HepG2 (cell line): Measurements from ENCODE around the gene TBC1D5. TPM values are rescaled to one million over a fixed set of nuclear protein-coding genes. Genes with fewer than 3 reads are reported as not detected.

ENCODE experiments used
- ATAC-seq: fragments of 200-7000 bp; cut with Tn5 transposase; 3 replicates; pipeline ENCODE4 v1.9.1; 2020; ENCODE audit warnings: mild to moderate bottlenecking, moderate library complexity
- BruUV-seq: library from RNA; stranded (reverse); fragments of 400-500 nt; replicated peaks from 2 replicates; lab custom pipeline; 2021; lab: Mats Ljungman, UMichigan
- CTCF ChIA-PET: fragments of 300-600 bp; formaldehyde crosslinking; extraction: SDS; loops from one replicate; lab custom pipeline; 2021; ENCODE audit warnings: low total read pairs, inconsistent platforms, low intra/inter-chr PET ratio; lab: Yijun Ruan, JAX
- POLR2A ChIA-PET: fragments of 350-600 bp; sonication (Branson Sonifier 250); formaldehyde crosslinking; loops from one replicate; lab custom pipeline; 2020; ENCODE audit warnings: antibody characterized with exemption, inconsistent platforms; lab: Yijun Ruan, JAX
- DNase-seq: peaks from one replicate; pipeline ENCODE4 v3.0.0-alpha.2; 2015; ENCODE audit warnings: low spot score
- FAIRE-seq: peaks from 3 replicates; lab custom pipeline; 2011; peaks lifted over from hg19 to GRCh38; lab: Jason Lieb, UNC
- H2AFZ ChIP-seq: one replicate; pipeline ENCODE4 v1.6.1; 2011; ENCODE audit warnings: low read length, inconsistent platforms
- H3K27ac ChIP-seq: fragments of 300-600 bp; 3 replicates; pipeline ENCODE4 v1.8.0; 2011; ENCODE audit warnings: mixed run types, mild to moderate bottlenecking, mixed read lengths, low read length, inconsistent platforms; ENCODE audit not compliant: insufficient read depth; ENCODE audit errors: extremely low read length
- H3K27me3 ChIP-seq, 2 experiments: fragments of 200-600 bp in 1 of 2; 2 replicates in 1 of 2; 3 replicates in 1 of 2; pipeline versions ENCODE4 v1.6.0 to v1.8.0; 2011; ENCODE audit warnings: low read length in 2 of 2, mild to moderate bottlenecking in 2 of 2, moderate library complexity in 2 of 2, inconsistent platforms in 1 of 2; ENCODE audit not compliant: insufficient read depth in 2 of 2, control insufficient read depth in 1 of 2
- H3K36me3 ChIP-seq, 2 experiments: fragments of 200-600 bp in 1 of 2; replicated peaks in 1 of 2; 2 replicates in 1 of 2; 3 replicates in 1 of 2; pipeline versions ENCODE4 v1.5.1 to v1.8.0; 2011; ENCODE audit warnings: low read length in 2 of 2, inconsistent platforms in 1 of 2; ENCODE audit not compliant: insufficient read depth in 2 of 2, control insufficient read depth in 1 of 2
- H3K4me1 ChIP-seq: 2 replicates; pipeline ENCODE4 v1.5.1; 2012; ENCODE audit warnings: low read length, inconsistent platforms; ENCODE audit not compliant: insufficient read depth
- H3K4me2 ChIP-seq: 2 replicates; pipeline ENCODE4 v1.6.0; 2011; ENCODE audit warnings: low read depth, low read length, inconsistent platforms
- H3K4me3 ChIP-seq, 3 experiments: fragments of 200-600 bp in 1 of 3; sonication (generic), shearing (Covaris generic) in 1 of 3; replicated peaks in 1 of 3; 2 replicates each; pipeline ENCODE4 v1.5.1; 2011 to 2016; ENCODE audit warnings: low read length in 3 of 3, inconsistent platforms in 2 of 3, low read depth in 2 of 3, mild to moderate bottlenecking in 2 of 3, control low read depth in 1 of 3, mixed read lengths in 1 of 3; ENCODE audit not compliant: insufficient read depth in 1 of 3
- H3K79me2 ChIP-seq: one replicate; pipeline ENCODE4 v1.6.1; 2011; ENCODE audit warnings: low read length, inconsistent platforms; ENCODE audit not compliant: insufficient read depth
- H3K9ac ChIP-seq: 2 replicates; pipeline ENCODE4 v1.6.0; 2011; ENCODE audit warnings: mild to moderate bottlenecking, low read depth, low read length, inconsistent platforms; ENCODE audit not compliant: insufficient read depth
- H3K9me3 ChIP-seq: 2 replicates; pipeline ENCODE4 v1.5.1; 2012; ENCODE audit warnings: mild to moderate bottlenecking, low read length
- H4K20me1 ChIP-seq: 2 replicates; pipeline ENCODE4 v1.6.0; 2011; ENCODE audit warnings: inconsistent platforms, mild to moderate bottlenecking, low read length, moderate library complexity; ENCODE audit not compliant: insufficient read depth
- CENPBD1 ChIP-seq: sonication (generic); formaldehyde crosslinking; IDR thresholded peaks from 2 replicates; pipeline ENCODE4 v1.8.0; 2022; ENCODE audit warnings: missing genetic modification reagents, low read depth, mild to moderate bottlenecking, borderline replicate concordance
- EEA1 ChIP-seq: sonication (generic); formaldehyde crosslinking; IDR thresholded peaks from 2 replicates; pipeline ENCODE4 v1.5.1; 2020; ENCODE audit warnings: mild to moderate bottlenecking, missing genetic modification reagents, borderline replicate concordance
- GLI4 ChIP-seq: sonication (generic); formaldehyde crosslinking; IDR thresholded peaks from 2 replicates; pipeline ENCODE4 v1.5.1; 2020; ENCODE audit warnings: missing genetic modification reagents, mild to moderate bottlenecking, moderate library complexity, borderline replicate concordance
- HOXA7 ChIP-seq: sonication (generic); formaldehyde crosslinking; IDR thresholded peaks from 2 replicates; pipeline ENCODE4 v1.8.1; 2022; ENCODE audit warnings: mild to moderate bottlenecking, missing genetic modification reagents, moderate library complexity
- IKZF4 ChIP-seq: sonication (generic); formaldehyde crosslinking; IDR thresholded peaks from 2 replicates; pipeline ENCODE4 v1.5.1; 2020; ENCODE audit warnings: borderline replicate concordance, mild to moderate bottlenecking, low read depth, missing genetic modification reagents; ENCODE audit errors: not compliant biosample characterization
- NKX3-1 ChIP-seq: sonication (generic); formaldehyde crosslinking; IDR thresholded peaks from 2 replicates; pipeline ENCODE4 v1.5.0; 2020; ENCODE audit warnings: missing genetic modification reagents
- ZMAT5 ChIP-seq: sonication (generic); formaldehyde crosslinking; IDR thresholded peaks from 2 replicates; pipeline ENCODE4 v1.5.0; 2020; ENCODE audit warnings: mild to moderate bottlenecking, low read depth, missing genetic modification reagents, borderline replicate concordance
- ZNF12 ChIP-seq: sonication (generic); formaldehyde crosslinking; IDR thresholded peaks from 2 replicates; pipeline ENCODE4 v1.5.0; 2020; ENCODE audit warnings: missing genetic modification reagents
- ZNF326 ChIP-seq: sonication (generic); formaldehyde crosslinking; IDR thresholded peaks from 2 replicates; pipeline ENCODE4 v1.4.0; 2020; ENCODE audit warnings: missing genetic modification reagents, borderline replicate concordance
- ZNF329 ChIP-seq: sonication (generic); formaldehyde crosslinking; IDR thresholded peaks from 2 replicates; pipeline ENCODE4 v1.9.0; 2021; ENCODE audit warnings: low read depth, mild to moderate bottlenecking, missing genetic modification reagents
- ZNF549 ChIP-seq: sonication (generic); formaldehyde crosslinking; IDR thresholded peaks from 2 replicates; pipeline ENCODE4 v1.5.0; 2020; ENCODE audit warnings: missing genetic modification reagents
- ZNF704 ChIP-seq: sonication (generic); formaldehyde crosslinking; IDR thresholded peaks from 2 replicates; pipeline ENCODE4 v1.8.1; 2023; ENCODE audit warnings: mild to moderate bottlenecking, inconsistent platforms, moderate library complexity, missing genetic modification reagents, borderline replicate concordance
- WGBS: methylation state at CpG from one replicate; pipeline ENCODE4 v1.1.6; 2017; ENCODE audit warnings: low lambda C conversion rate; 5-methylcytosine and 5-hydroxymethylcytosine counted together
- in situ Hi-C: cut with HindIII; loops from 2 replicates; pipeline ENCODE4 v1.10.0; 2017; ENCODE audit warnings: low pct_unique_long_range_greater_than_20kb; ENCODE audit not compliant: extremely low pct_ligation_motif_present
- intact Hi-C: fragments of 100-400 bp; cut with micrococcal nuclease; formaldehyde crosslinking; loops from one replicate; pipeline ENCODE4 v1.10.0; 2022; ENCODE audit not compliant: unreplicated experiment
- polyA plus RNA-seq, 8 experiments: library from polyadenylated mRNA; depleted of rRNA in 3 of 8; stranded (reverse) in 7 of 8; unstranded in 1 of 8; fragments of >200 nt; fragmentation: Illumina TruSeq in 4 of 8; extraction: Trizol in 4 of 8; gene quantifications; 2 replicates each; pipeline versions ENCODE4 v1.2.1 to v1.2.3, GENCODE V29; 2011 to 2016; ENCODE audit warnings: low read depth in 4 of 8, missing spikeins in 1 of 8, mixed read lengths in 1 of 8; ENCODE audit not compliant: insufficient read depth in 1 of 8
- total RNA-seq, 5 experiments: library from RNA; depleted of rRNA; stranded (reverse); fragments of >200 nt; fragmentation: Illumina TruSeq; extraction: Trizol; gene quantifications; 2 replicates each; pipeline ENCODE4 v1.2.3, GENCODE V29; 2016; ENCODE audit warnings: low read depth in 1 of 5

The TBC1D5 gene
- total and polyA plus RNA-seq, 2 of the 13 experiments (the other 11 are each of a cell fraction or from before 2014, with no cell fraction given) = 19.2 to 33.3 TPM

- TF ChIP-seq ZNF549 (CRISPR knock-in tag) (no peak), ZMAT5 (no peak), ZNF329 (CRISPR knock-in tag) (no peak), NKX3-1 (CRISPR knock-in tag) (no peak)
These were observed 623.0 kb downstream of the TBC1D5 start (continued) for GRCh38 chr3:17119201-17120072.

GRCh38 chr3:17118771-17119170 lies 623.7 kb downstream of the TBC1D5 start:
- 50% methylated on average over 2 of the region's 6 CpGs for WGBS
- Histone ChIP-seq H3K9me3 (no peaks in the 10 kb centered on the region; the same call in 1 of the 2 replicates), H3K4me1 (no peaks in the 10 kb centered on the region), H4K20me1 (no peaks in the 10 kb centered on the region), H3K79me2 (no peaks in the 10 kb centered on the region), H3K27me3 (peaks cover 0 to 4% of the 10 kb centered on the region in 2 experiments; a peak in 2 of 5 replicates), H3K27ac (no peak overlapping the region), H3K9ac (no peak overlapping the region), H3K4me3 (no peak overlapping the region), H3K4me2 (no peak overlapping the region), H3K36me3 (no peaks in the 10 kb centered on the region), H2AFZ (no peak overlapping the region)
- CTCF ChIA-PET = no interaction called here
- BruUV-seq = no TSS peak
- FAIRE-seq = no peak
- POLR2A ChIA-PET = no interaction called here
- ATAC-seq = no peak
- in situ Hi-C loops = no loop called here
- intact Hi-C loops = no loop called here
- TF ChIP-seq ZNF326 (no peak), GLI4 (CRISPR knock-in tag) (no peak), HOXA7 (no peak), ZNF704 (CRISPR knock-in tag) (no peak), ZNF12 (CRISPR knock-in tag) (no peak), IKZF4 (CRISPR knock-in tag) (no peak), CENPBD1 (CRISPR knock-in tag) (no peak), EEA1 (CRISPR knock-in tag) (no peak)
- no peak for DNase-seq
